K562 (cell line): Measurements from ENCODE around the gene EMP2. TPM values are rescaled to one million over a fixed set of nuclear protein-coding genes. Genes with fewer than 3 reads are reported as not detected.

Experiments
- ATAC-seq: fragments of 200-7000 bp; cut with Tn5 transposase; 3 replicates; pipeline ENCODE4 v1.9.1; 2020; ENCODE audit warnings: moderate library complexity
- BruUV-seq: library from RNA; stranded (reverse); fragments of 400-500 nt; replicated peaks from 2 replicates; lab custom pipeline; 2021; lab: Mats Ljungman, UMichigan
- CTCF ChIA-PET: fragments of 300-600 bp; formaldehyde crosslinking; extraction: SDS; loops from one replicate; lab custom pipeline; 2021; ENCODE audit warnings: low intra/inter-chr PET ratio; lab: Yijun Ruan, JAX
- POLR2A ChIA-PET: fragments of 300-600, 350-650 bp; sonication (Branson Sonifier 250); formaldehyde crosslinking; extraction: SDS; loops from one replicate; lab custom pipeline; 2021; ENCODE audit warnings: antibody characterized with exemption, inconsistent platforms; lab: Yijun Ruan, JAX
- DNase-seq, 4 experiments: peaks; one replicate each; pipeline versions ENCODE4 v3.0.0 to v3.0.0-alpha.2; 2011 to 2018; ENCODE audit warnings: low spot score in 3 of 4, mixed read lengths in 3 of 4; ENCODE audit errors: extremely low read depth in 1 of 4
- FAIRE-seq: peaks from 2 replicates; lab custom pipeline; 2011; peaks lifted over from hg19 to GRCh38; lab: Jason Lieb, UNC
- H2AFZ ChIP-seq: 2 replicates; pipeline ENCODE4 v1.6.0; 2011; ENCODE audit warnings: low read depth, low read length, control low read depth, inconsistent platforms
- H3K27ac ChIP-seq: fragments of 200-600 bp; 3 replicates; pipeline ENCODE4 v1.8.0; 2011; ENCODE audit warnings: low read depth, mild to moderate bottlenecking, control low read depth, inconsistent platforms, low read length, moderate library complexity, mixed read lengths; ENCODE audit errors: extremely low read depth
- H3K27me3 ChIP-seq, 2 experiments: fragments of 300-600 bp in 1 of 2; 2 replicates in 1 of 2; 3 replicates in 1 of 2; pipeline versions ENCODE4 v1.6.0 to v1.8.0; 2011; ENCODE audit warnings: inconsistent platforms in 2 of 2, low read length in 2 of 2, mild to moderate bottlenecking in 1 of 2, mixed read lengths in 1 of 2, moderate library complexity in 1 of 2; ENCODE audit not compliant: control insufficient read depth in 2 of 2, insufficient read depth in 2 of 2
- H3K36me3 ChIP-seq: fragments of 300-600 bp; 3 replicates; pipeline ENCODE4 v1.8.0; 2011; ENCODE audit warnings: mild to moderate bottlenecking, low read length, inconsistent platforms; ENCODE audit not compliant: control insufficient read depth, insufficient read depth
- H3K4me1 ChIP-seq, 2 experiments: fragments of 200-600 bp in 1 of 2; replicated peaks in 1 of 2; 2 replicates in 1 of 2; 3 replicates in 1 of 2; pipeline versions ENCODE4 v1.5.1 to v1.8.0; 2011; ENCODE audit warnings: inconsistent platforms in 2 of 2, low read length in 2 of 2, mild to moderate bottlenecking in 1 of 2, mixed read lengths in 1 of 2, moderate library complexity in 1 of 2; ENCODE audit not compliant: control insufficient read depth in 2 of 2, insufficient read depth in 2 of 2
- H3K4me2 ChIP-seq: 2 replicates; pipeline ENCODE4 v1.6.1; 2011; ENCODE audit warnings: low read length, control low read depth, inconsistent platforms, mixed read lengths; ENCODE audit not compliant: insufficient read depth
- H3K4me3 ChIP-seq: fragments of 200-600 bp; sonication (generic), shearing (Covaris generic); 2 replicates; pipeline ENCODE4 v1.5.1; 2016; ENCODE audit warnings: control low read depth, inconsistent platforms
- H3K79me2 ChIP-seq: fragments of 200-600 bp; 3 replicates; pipeline ENCODE4 v1.8.0; 2011; ENCODE audit warnings: low read length, inconsistent platforms; ENCODE audit not compliant: control insufficient read depth, insufficient read depth
- H3K9ac ChIP-seq, 2 experiments: 2 replicates each; pipeline versions ENCODE4 v1.6.0 to v1.6.1; 2011; ENCODE audit warnings: low read depth in 2 of 2, low read length in 2 of 2, control low read depth in 1 of 2, inconsistent platforms in 1 of 2, mild to moderate bottlenecking in 1 of 2, mixed read lengths in 1 of 2; ENCODE audit not compliant: insufficient read depth in 1 of 2
- H3K9me1 ChIP-seq: one replicate; pipeline ENCODE4 v1.6.0; 2011; ENCODE audit warnings: inconsistent platforms, mild to moderate bottlenecking, low read length, moderate library complexity; ENCODE audit not compliant: control insufficient read depth, insufficient read depth
- H3K9me3 ChIP-seq: replicated peaks from 2 replicates; pipeline ENCODE4 v1.5.1; 2011; ENCODE audit warnings: low read depth, low read length, inconsistent platforms; ENCODE audit not compliant: control insufficient read depth, insufficient read depth
- H4K20me1 ChIP-seq: replicated peaks from 2 replicates; pipeline ENCODE4 v1.6.1; 2011; ENCODE audit warnings: low read length, inconsistent platforms, mixed read lengths; ENCODE audit not compliant: control insufficient read depth, insufficient read depth
- BRD9 ChIP-seq: fragments of 450-650 bp; IDR thresholded peaks from 2 replicates; pipeline ENCODE4 v1.6.1; 2018; ENCODE audit warnings: low read depth; ENCODE audit not compliant: partially characterized antibody
- ESRRB ChIP-seq: fragments of 250-450 bp; sonication (Bioruptor Pico); IDR thresholded peaks from 2 replicates; pipeline ENCODE4 v1.5.0; 2020; ENCODE audit warnings: mild to moderate bottlenecking, moderate library complexity, borderline replicate concordance
- MTF1 ChIP-seq: fragments of 250-450 bp; sonication (Bioruptor Pico); IDR thresholded peaks from 2 replicates; pipeline ENCODE4 v1.9.0; 2021; ENCODE audit warnings: moderate library complexity, mild to moderate bottlenecking, inconsistent platforms, borderline replicate concordance
- NELFE ChIP-seq: IDR thresholded peaks from 2 replicates; pipeline ENCODE4 v1.6.1; 2011; ENCODE audit warnings: mild to moderate bottlenecking; ENCODE audit not compliant: insufficient read depth, insufficient read length
- TGIF2 ChIP-seq: sonication (generic); formaldehyde crosslinking; IDR thresholded peaks from 2 replicates; pipeline ENCODE4 v1.8.1; 2022; ENCODE audit warnings: mild to moderate bottlenecking, missing genetic modification reagents, moderate library complexity
- ZNF133 ChIP-seq: fragments of 250-450 bp; sonication (Bioruptor Pico); IDR thresholded peaks from 2 replicates; pipeline ENCODE4 v1.4.0; 2020; ENCODE audit warnings: mild to moderate bottlenecking
- ZNF561 ChIP-seq: fragments of 450-650 bp; formaldehyde crosslinking; conservative IDR thresholded peaks from 2 replicates; pipeline ENCODE4 v1.4.0; 2020; ENCODE audit warnings: mild to moderate bottlenecking, moderate library complexity
- ZNF584 ChIP-seq: fragments of 200-800 bp; sonication (Bioruptor generic); IDR thresholded peaks from 2 replicates; pipeline ENCODE4 v1.6.1; 2016; ENCODE audit warnings: low read depth, mild to moderate bottlenecking, missing genetic modification characterization, missing compliant biosample characterization
- ZNF589 ChIP-seq: fragments of 200-800 bp; sonication (Bioruptor generic); IDR thresholded peaks from 2 replicates; pipeline ENCODE4 v1.6.1; 2016; ENCODE audit warnings: low read depth, missing genetic modification characterization, missing compliant biosample characterization
- ZNF717 ChIP-seq: fragments of 250-450 bp; sonication (Bioruptor Pico); IDR thresholded peaks from 2 replicates; pipeline ENCODE4 v1.5.0; 2021
- ZNF830 ChIP-seq: fragments of 250-450 bp; sonication (Bioruptor Pico); IDR thresholded peaks from 2 replicates; pipeline ENCODE4 v1.5.0; 2021; ENCODE audit warnings: mild to moderate bottlenecking
- WGBS: fragments of 100-300 bp; shearing (Covaris generic); methylation state at CpG from one replicate; pipeline ENCODE4 v1.1.6; 2016; ENCODE audit warnings: low coverage, mixed read lengths; ENCODE audit not compliant: insufficient coverage; ENCODE audit errors: missing lambda C conversion rate; 5-methylcytosine and 5-hydroxymethylcytosine counted together
- in situ Hi-C: fragments of 300-500 bp; cut with MboI; formaldehyde crosslinking; loops from 4 replicates; pipeline ENCODE4 v1.15.0; 2018; ENCODE audit warnings: inconsistent platforms, mixed read lengths
- intact Hi-C: fragments of 100-400 bp; cut with micrococcal nuclease; formaldehyde crosslinking; loops from 2 replicates; pipeline ENCODE4 v1.14.2; 2022
- polyA plus RNA-seq, 8 experiments: library from polyadenylated mRNA; depleted of rRNA in 4 of 8; stranded (reverse) in 5 of 8; unstranded in 3 of 8; fragments of >200 nt; fragmentation: Nextera tagmentation in 2 of 8; fragmentation: Illumina TruSeq in 1 of 8; extraction: Ambion mirVana in 2 of 8; extraction: Trizol in 1 of 8; gene quantifications; 2 replicates each; pipeline versions ENCODE4 v1.2.1 to v1.2.3, GENCODE V29; 2011 to 2014; ENCODE audit warnings: inconsistent platforms in 1 of 8, missing spikeins in 1 of 8
- total RNA-seq, 7 experiments: library from RNA; depleted of rRNA in 6 of 7; stranded (reverse); fragments of >200 nt in 6 of 7; fragmentation: Illumina TruSeq in 2 of 7; extraction: Trizol in 2 of 7; gene quantifications; 2 replicates each; pipeline versions ENCODE4 v1.2.1 to v1.2.3, GENCODE V29; 2011 to 2021; ENCODE audit warnings: low replicate concordance in 1 of 7
- TF ChIP-seq, protein P1 (sequence below), 2 experiments: IDR thresholded peaks in 1 of 2; conservative IDR thresholded peaks in 1 of 2; 2 replicates each; pipeline ENCODE4 v1.6.1; 2016; ENCODE audit warnings: low read depth in 2 of 2, mild to moderate bottlenecking in 1 of 2, missing compliant biosample characterization in 1 of 2, missing genetic modification characterization in 1 of 2, moderate library complexity in 1 of 2
- TF ChIP-seq, protein P2 (sequence below): fragments of 450-650 bp; formaldehyde crosslinking; IDR thresholded peaks from 2 replicates; pipeline ENCODE4 v1.4.0; 2022; ENCODE audit warnings: missing genetic modification characterization
- TF ChIP-seq, protein P3 (sequence below): sonication (generic); IDR thresholded peaks from 2 replicates; pipeline ENCODE4 v1.6.1; 2016
- TF ChIP-seq, protein P4 (sequence below): sonication (generic); formaldehyde crosslinking; IDR thresholded peaks from 2 replicates; pipeline ENCODE4 v1.5.0; 2020; ENCODE audit warnings: missing genetic modification reagents
- TF ChIP-seq, protein P5 (sequence below): fragments of 250-450 bp; sonication (Bioruptor Pico); IDR thresholded peaks from 2 replicates; pipeline ENCODE4 v1.8.0; 2021; ENCODE audit warnings: moderate library complexity, mild to moderate bottlenecking, inconsistent platforms

EMP2 gene
- total and polyA plus RNA-seq, 9 of the 15 experiments (the other 6 are each of a cell fraction or from before 2014, with no cell fraction given): 0.73 to 6.2 (median 3.1) TPM

DNA sequence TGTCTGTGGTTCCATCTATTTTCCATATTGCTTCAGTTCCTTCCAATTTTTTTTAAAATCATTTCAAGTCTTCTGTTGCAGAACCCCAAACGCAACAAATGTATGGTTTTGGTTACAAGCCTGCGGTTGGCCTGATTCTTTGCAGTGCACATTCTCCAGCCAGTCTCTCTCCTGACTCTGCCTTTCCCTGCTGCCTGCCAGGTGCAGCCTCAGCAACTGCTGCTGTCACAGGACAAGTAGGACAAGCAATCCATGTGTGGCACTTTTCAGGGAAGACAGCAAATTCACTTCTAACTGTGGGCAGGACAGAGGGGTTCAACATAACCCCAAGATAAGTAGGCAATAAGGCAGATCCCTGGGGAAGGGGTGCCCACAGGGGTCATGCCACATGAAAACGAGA lies 24.2 kb downstream of the EMP2 start (continued):
- TF ChIP-seq, protein P1, sequence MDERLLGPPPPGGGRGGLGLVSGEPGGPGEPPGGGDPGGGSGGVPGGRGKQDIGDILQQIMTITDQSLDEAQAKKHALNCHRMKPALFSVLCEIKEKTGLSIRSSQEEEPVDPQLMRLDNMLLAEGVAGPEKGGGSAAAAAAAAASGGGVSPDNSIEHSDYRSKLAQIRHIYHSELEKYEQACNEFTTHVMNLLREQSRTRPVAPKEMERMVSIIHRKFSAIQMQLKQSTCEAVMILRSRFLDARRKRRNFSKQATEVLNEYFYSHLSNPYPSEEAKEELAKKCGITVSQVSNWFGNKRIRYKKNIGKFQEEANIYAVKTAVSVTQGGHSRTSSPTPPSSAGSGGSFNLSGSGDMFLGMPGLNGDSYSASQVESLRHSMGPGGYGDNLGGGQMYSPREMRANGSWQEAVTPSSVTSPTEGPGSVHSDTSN (CRISPR knock-in tag; IDR thresholded peaks at IDR 0.05; ENCODE audit: low read depth): no peak
- TF ChIP-seq, protein P1 (tag; conservative IDR thresholded peaks at IDR 0.05; ENCODE audit: low read depth): no peak
- TF ChIP-seq ZNF133 (CRISPR knock-in tag) (no peak), ZNF584 (CRISPR knock-in tag) (no peak)

DNA sequence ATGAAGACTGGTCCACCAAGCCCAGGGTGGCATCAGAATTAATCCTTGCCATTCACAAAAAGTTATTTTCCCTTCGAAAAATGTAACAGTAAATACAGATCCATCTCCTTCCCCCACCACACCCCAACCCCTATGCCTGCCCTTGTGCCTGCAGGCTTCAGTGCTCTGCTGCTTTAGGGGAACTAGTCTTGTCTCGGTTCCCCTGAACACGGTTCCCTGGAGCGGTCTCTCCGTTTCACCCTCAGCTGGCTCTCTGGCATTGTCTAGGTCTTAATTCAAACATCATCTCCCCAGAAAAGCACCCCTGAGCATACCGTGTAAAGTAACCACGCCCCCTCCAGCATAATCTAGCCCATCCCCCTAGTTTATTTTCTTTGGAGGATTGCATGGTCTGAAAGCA lies 25.8 kb downstream of the EMP2 start:
- Histone ChIP-seq H3K9me1 (no peaks in the 10 kb centered on the region), H3K27me3 (peaks cover 2 to 18% of the 10 kb centered on the region in 2 experiments), H3K4me1 (peaks cover 0 to 5% of the 10 kb centered on the region in 2 experiments; a peak in 2 of 5 replicates), H3K9ac (no peak overlapping the region), H3K4me2 (no peak overlapping the region), H3K79me2 (no peaks in the 10 kb centered on the region), H3K36me3 (no peaks in the 10 kb centered on the region), H4K20me1 (no peaks in the 10 kb centered on the region), H3K4me3 (no peak overlapping the region), H2AFZ (no peak overlapping the region), H3K27ac (no peak overlapping the region), H3K9me3 (no peaks in the 10 kb centered on the region)
- in situ Hi-C loops (no loop called here), intact Hi-C loops (no loop called here)
- ChIA-PET CTCF (no interaction called here), POLR2A (no interaction called here)
- ATAC-seq (no peak), DNase-seq (no peak), FAIRE-seq (no peak)
- WGBS: 1% methylated on average over 7 of the region's 7 CpGs
- BruUV-seq: no TSS peak
- TF ChIP-seq, protein P2, sequence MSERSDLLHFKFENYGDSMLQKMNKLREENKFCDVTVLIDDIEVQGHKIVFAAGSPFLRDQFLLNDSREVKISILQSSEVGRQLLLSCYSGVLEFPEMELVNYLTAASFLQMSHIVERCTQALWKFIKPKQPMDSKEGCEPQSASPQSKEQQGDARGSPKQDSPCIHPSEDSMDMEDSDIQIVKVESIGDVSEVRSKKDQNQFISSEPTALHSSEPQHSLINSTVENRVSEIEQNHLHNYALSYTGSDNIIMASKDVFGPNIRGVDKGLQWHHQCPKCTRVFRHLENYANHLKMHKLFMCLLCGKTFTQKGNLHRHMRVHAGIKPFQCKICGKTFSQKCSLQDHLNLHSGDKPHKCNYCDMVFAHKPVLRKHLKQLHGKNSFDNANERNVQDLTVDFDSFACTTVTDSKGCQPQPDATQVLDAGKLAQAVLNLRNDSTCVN (CRISPR knock-in tag): no peak
- TF ChIP-seq, protein P3, sequence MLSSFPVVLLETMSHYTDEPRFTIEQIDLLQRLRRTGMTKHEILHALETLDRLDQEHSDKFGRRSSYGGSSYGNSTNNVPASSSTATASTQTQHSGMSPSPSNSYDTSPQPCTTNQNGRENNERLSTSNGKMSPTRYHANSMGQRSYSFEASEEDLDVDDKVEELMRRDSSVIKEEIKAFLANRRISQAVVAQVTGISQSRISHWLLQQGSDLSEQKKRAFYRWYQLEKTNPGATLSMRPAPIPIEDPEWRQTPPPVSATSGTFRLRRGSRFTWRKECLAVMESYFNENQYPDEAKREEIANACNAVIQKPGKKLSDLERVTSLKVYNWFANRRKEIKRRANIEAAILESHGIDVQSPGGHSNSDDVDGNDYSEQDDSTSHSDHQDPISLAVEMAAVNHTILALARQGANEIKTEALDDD: no peak
- TF ChIP-seq NELFE (no peak), ZNF589 (CRISPR knock-in tag) (no peak), MTF1 (CRISPR knock-in tag) (no peak), ZNF561 (CRISPR knock-in tag) (no peak), ZNF717 (CRISPR knock-in tag) (no peak), ESRRB (CRISPR knock-in tag) (no peak), BRD9 (no peak), TGIF2 (CRISPR knock-in tag) (no peak), ZNF830 (no peak)
- TF ChIP-seq, protein P4, sequence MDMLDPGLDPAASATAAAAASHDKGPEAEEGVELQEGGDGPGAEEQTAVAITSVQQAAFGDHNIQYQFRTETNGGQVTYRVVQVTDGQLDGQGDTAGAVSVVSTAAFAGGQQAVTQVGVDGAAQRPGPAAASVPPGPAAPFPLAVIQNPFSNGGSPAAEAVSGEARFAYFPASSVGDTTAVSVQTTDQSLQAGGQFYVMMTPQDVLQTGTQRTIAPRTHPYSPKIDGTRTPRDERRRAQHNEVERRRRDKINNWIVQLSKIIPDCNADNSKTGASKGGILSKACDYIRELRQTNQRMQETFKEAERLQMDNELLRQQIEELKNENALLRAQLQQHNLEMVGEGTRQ (CRISPR knock-in tag): no peak
- TF ChIP-seq, protein P5, sequence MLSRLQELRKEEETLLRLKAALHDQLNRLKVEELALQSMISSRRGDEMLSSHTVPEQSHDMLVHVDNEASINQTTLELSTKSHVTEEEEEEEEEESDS: no peak
